ENCODE measurements around the gene ASPN.

GRCh38 chr9:92474587-92474986 is 7.7 kb downstream of the ASPN start:
- TF ChIP-seq CTCF (IDR thresholded peaks at IDR 0.05) (no peak), POLR2A (IDR thresholded peaks at IDR 0.05) (no peak)
